Dermis lymphatic vessel endothelial cell (primary cell): ENCODE data around the gene OR10X1. TPM values are rescaled to one million over a fixed set of nuclear protein-coding genes. Genes with fewer than 3 reads are reported as not detected.

Source experiments
- total RNA-seq: library from RNA; depleted of rRNA; stranded (reverse); fragments of >200 nt; gene quantifications from 2 replicates; pipeline ENCODE4 v1.2.1, GENCODE V29; 2014

The OR10X1 gene, protein sequence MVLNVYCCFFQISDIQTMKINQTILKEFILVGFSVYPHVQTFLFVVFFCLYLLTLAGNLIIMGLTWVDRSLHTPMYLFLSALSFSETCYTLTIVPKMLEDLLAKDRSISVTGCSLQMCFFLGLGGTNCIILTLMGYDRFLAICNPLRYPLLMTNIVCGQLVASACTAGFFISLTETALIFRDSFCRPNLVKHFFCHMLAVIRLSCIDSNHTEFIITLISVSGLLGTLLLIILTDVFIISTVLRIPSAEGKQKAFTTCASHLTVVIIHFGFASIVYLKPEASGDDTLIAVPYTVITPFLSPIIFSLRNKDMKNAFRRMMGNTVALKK
- not detected in 2 replicates for total RNA-seq

DNA sequence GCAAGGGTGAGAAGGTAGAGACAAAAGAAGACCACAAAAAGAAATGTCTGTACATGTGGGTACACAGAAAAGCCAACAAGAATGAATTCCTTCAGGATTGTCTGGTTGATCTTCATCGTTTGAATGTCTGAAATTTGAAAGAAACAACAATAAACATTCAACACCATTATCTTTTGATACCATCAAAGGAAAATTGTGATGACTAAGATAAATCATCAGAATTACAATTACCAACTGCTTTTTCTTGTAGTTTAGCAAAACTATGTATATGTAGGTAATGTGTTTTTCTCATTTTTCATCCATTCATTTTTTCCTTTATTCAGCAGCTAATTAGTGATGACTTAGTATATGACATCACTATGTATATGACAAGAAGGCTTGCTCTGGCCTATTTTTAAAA is at the start of gene OR10X1:
OR10X1 (minus strand) TSS at position 167 of the 400 bp plus-strand sequence; CDS start at position 167, 0 bp downstream.

DNA sequence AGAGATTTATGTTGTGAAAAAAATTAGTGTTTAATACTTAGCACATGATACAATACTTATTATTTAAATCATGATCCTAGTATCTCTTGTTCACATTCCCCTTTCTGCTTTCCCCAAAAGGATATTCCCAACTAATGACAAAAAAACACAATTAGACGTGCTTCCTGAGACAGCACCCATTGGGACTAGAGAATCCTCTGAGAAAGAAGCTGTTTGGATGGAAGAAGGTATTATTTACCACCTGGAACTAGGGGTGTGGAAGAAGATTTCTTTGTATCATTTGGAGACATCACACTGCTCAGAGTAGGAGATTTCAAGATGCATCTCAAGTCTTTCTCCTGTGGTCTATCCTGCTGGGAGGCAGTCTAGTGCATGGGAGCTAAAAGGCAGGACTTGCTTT is 25.3 kb upstream of the OR10X1 start, which contains the start of gene OR10Z1:
OR10Z1 (plus strand) TSS at position 301 of the 400 bp plus-strand sequence. CDS start 1,171 bp downstream, outside the sequence.

DNA sequence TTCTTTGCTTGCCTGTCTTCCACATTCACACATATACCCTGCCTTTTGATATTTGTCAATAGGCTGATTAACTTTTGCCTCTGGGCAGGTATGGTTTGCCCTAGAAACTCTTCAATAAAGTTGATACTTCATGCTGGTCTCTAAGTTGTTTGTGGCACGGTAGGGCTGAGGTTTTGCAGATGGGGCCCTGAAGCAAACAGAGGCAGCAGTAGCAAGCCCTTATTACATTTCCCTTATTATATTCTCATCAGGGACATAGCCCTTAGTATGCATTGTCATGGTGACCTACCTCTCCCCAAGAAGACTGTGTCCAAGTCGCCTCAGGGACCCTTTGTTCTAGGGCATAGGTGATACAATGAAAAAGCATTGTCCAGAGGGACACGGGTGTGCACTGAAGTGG is 9.2 kb downstream of the OR10X1 start, which contains the start of gene OR6P1:
OR6P1 (minus strand) TSS at position 101 of the 400 bp plus-strand sequence. CDS start 6,976 bp downstream, outside the sequence.

DNA sequence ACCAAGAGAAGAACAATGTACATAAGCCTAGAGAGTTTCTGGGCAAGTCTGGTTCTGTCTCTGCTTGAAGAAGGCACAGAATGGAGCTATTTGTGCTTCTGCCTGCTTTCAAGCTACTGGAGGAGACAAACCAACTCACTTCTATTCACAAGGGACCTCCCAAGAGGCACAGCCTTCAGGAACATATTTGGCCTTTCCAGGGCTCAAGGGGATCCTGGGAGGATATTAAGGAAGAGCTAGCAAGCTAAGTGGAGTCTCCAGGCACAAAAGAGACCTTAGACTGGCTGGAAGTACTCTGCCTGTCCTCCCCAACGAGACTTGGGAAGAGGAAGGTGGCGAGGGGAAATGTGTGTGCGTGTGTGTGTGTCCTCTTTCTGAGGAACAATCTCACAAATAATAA is 25.3 kb downstream of the OR10X1 start, which contains the start of gene OR6Y1:
OR6Y1 (minus strand) TSS at position 54 of the 400 bp plus-strand sequence. CDS start 6,300 bp downstream, outside the sequence.

Other genes with a start within 250 kb of the OR10X1 start
- gene CD1B, start 248.4 kb downstream of the OR10X1 start, total RNA-seq: not detected in 2 replicates
- not detected in 2 replicates for gene CD1E, start 226.0 kb downstream of the OR10X1 start, total RNA-seq
- not detected in 2 replicates for gene OR10T2, start 180.4 kb downstream of the OR10X1 start, total RNA-seq
- not detected in 2 replicates for gene OR10K2, start 153.7 kb downstream of the OR10X1 start, total RNA-seq
- not detected in 2 replicates for gene OR10K1, start 118.1 kb downstream of the OR10X1 start, total RNA-seq
- not detected in 2 replicates for gene OR10R2, start 107.7 kb downstream of the OR10X1 start, total RNA-seq
- gene OR6Y1, start 25.5 kb downstream of the OR10X1 start, total RNA-seq: not detected in 2 replicates
- gene OR6P1, start 9.3 kb downstream of the OR10X1 start, total RNA-seq: not detected in 2 replicates
- gene OR10Z1, start 25.4 kb upstream of the OR10X1 start, total RNA-seq: not detected in 2 replicates
- 1.7 TPM in 2 replicates for gene SPTA1, start 106.8 kb upstream of the OR10X1 start, total RNA-seq
- gene OR6K2, start 120.8 kb upstream of the OR10X1 start, total RNA-seq: not detected in 2 replicates
- gene OR6K3, start 140.8 kb upstream of the OR10X1 start, total RNA-seq: not detected in 2 replicates
- gene OR6K6, start 174.8 kb upstream of the OR10X1 start, total RNA-seq: 0.09 TPM in 1 of 2 replicates, not detected in the other
- gene OR6N1, start 192.3 kb upstream of the OR10X1 start, total RNA-seq: not detected in 2 replicates
- gene OR6N2, start 201.3 kb upstream of the OR10X1 start, total RNA-seq: not detected in 2 replicates